Gastrocnemius medialis (tissue), 4 donors: ENCODE results near the gene UBE3C.

ENCODE experiments used
- POLR2A ChIP-seq, 2 donors: fragments of 450-650 bp; IDR thresholded peaks; one replicate each; pipeline ENCODE4 v1.6.1; 2017; ENCODE audit warnings: antibody characterized with exemption in 2 of 2, mild to moderate bottlenecking in 2 of 2, moderate library complexity in 2 of 2
- TF ChIP-seq, protein P1 (sequence below), 5 experiments: fragments of 450-650 bp in 3 of 5; fragments of 200-600 bp in 2 of 5; sonication (generic) in 2 of 5; IDR thresholded peaks in 4 of 5; conservative IDR thresholded peaks in 1 of 5; 1 replicate in 4 of 5; 2 replicates in 1 of 5; pipeline ENCODE4 v1.5.1; 2016 to 2019; ENCODE audit warnings: antibody characterized with exemption in 5 of 5, mild to moderate bottlenecking in 3 of 5, moderate library complexity in 3 of 5

DNA sequence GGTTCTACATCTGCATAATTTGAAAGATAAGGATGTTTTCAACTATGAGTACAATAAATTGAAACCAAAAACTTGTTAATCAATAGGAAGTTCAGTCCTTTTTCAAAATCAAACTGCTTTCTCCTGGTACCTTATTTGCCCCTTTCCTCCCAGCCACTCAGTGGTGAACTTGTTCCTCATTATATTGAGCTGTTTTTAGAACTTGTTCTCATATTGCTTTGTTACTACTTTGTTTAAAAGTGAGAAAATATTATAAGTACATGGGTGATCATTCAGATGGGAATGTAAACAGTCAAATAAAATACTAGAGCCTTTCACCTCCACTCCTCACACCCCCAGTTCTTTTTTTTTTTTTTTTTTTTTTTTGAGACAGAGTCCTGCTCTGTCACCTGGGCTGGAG lies 17.2 kb downstream of the UBE3C start:
- TF ChIP-seq POLR2A (IDR thresholded peaks at IDR 0.05), result no peak
- TF ChIP-seq, protein P1, sequence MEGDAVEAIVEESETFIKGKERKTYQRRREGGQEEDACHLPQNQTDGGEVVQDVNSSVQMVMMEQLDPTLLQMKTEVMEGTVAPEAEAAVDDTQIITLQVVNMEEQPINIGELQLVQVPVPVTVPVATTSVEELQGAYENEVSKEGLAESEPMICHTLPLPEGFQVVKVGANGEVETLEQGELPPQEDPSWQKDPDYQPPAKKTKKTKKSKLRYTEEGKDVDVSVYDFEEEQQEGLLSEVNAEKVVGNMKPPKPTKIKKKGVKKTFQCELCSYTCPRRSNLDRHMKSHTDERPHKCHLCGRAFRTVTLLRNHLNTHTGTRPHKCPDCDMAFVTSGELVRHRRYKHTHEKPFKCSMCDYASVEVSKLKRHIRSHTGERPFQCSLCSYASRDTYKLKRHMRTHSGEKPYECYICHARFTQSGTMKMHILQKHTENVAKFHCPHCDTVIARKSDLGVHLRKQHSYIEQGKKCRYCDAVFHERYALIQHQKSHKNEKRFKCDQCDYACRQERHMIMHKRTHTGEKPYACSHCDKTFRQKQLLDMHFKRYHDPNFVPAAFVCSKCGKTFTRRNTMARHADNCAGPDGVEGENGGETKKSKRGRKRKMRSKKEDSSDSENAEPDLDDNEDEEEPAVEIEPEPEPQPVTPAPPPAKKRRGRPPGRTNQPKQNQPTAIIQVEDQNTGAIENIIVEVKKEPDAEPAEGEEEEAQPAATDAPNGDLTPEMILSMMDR (IDR thresholded peaks at IDR 0.05 in 4 of 5, conservative IDR thresholded peaks at IDR 0.05 in 1 of 5), result no peak
